IPS-18a (cell line): ENCODE data around the gene SLC35A4.

Experiments
- H3K27ac ChIP-seq: one replicate; pipeline ENCODE4 v1.5.1; 2013; ENCODE audit warnings: low read length
- H3K27me3 ChIP-seq: one replicate; pipeline ENCODE4 v1.6.1; 2013; ENCODE audit warnings: mild to moderate bottlenecking, low read length; ENCODE audit not compliant: control insufficient read depth, insufficient read depth
- H3K36me3 ChIP-seq: one replicate; pipeline ENCODE4 v1.6.1; 2013; ENCODE audit warnings: low read depth, low read length; ENCODE audit not compliant: control insufficient read depth
- H3K4me1 ChIP-seq: one replicate; pipeline ENCODE4 v1.6.1; 2013; ENCODE audit warnings: low read depth, low read length; ENCODE audit not compliant: control insufficient read depth
- H3K4me3 ChIP-seq: one replicate; pipeline ENCODE4 v1.5.1; 2013; ENCODE audit warnings: low read length
- H3K9ac ChIP-seq: one replicate; pipeline ENCODE4 v1.6.1; 2013; ENCODE audit warnings: mild to moderate bottlenecking, low read length, moderate library complexity
- H3K9me3 ChIP-seq: one replicate; pipeline ENCODE4 v1.6.1; 2013; ENCODE audit warnings: low read depth, low read length; ENCODE audit not compliant: control insufficient read depth

SLC35A4 gene

GRCh38 chr5:140561753-140562523, 2.7 kb upstream of the SLC35A4 start:
- Histone ChIP-seq H3K27me3 (no peaks in the 10 kb centered on the region), H3K36me3 (peaks cover 7% of the 10 kb centered on the region), H3K9me3 (no peaks in the 10 kb centered on the region), H3K4me1 (peaks cover 10% of the 10 kb centered on the region), H3K4me3 (no peak overlapping the region), H3K9ac (no peak overlapping the region), H3K27ac (no peak overlapping the region)

GRCh38 chr5:140563596-140563995, 1.0 kb upstream of the SLC35A4 start:
- Histone ChIP-seq H3K36me3 (peaks cover 18% of the 10 kb centered on the region), H3K4me3 (peak overlapping the region; percentile 90), H3K9me3 (no peaks in the 10 kb centered on the region), H3K27ac (no peak overlapping the region), H3K9ac (peak overlapping the region; percentile 83), H3K4me1 (peaks cover 5% of the 10 kb centered on the region), H3K27me3 (no peaks in the 10 kb centered on the region)

GRCh38 chr5:140565024-140565779, 574 bp downstream of the SLC35A4 start:
- H3K27ac ChIP-seq: peak overlapping the region; percentile 55
- H3K4me1 ChIP-seq: peaks cover 5% of the 10 kb centered on the region
- peak overlapping the region; percentile 90 for H3K4me3 ChIP-seq

DNA sequence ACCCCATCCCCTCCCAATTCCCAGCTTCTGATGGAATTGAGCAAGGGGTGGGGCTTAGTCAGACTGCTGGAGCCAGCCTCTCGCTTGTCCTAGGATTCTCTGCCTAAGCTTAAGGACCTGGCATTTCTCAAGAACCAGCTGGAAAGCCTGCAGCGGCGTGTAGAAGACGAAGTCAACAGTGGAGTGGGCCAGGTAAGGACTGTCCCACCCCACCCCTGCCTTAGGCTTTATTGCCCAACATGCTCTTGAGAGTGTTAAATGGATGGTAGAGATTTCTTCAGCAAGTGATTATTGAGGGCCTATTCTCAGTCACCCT, 1.1 kb downstream of the SLC35A4 start:
- no peaks in the 10 kb centered on the region for H3K9me3 ChIP-seq
- peak overlapping the region; percentile 90 for H3K4me3 ChIP-seq
- H3K9ac ChIP-seq: peak overlapping the region; percentile 83
- peaks cover 5% of the 10 kb centered on the region for H3K4me1 ChIP-seq
- H3K27ac ChIP-seq: no peak overlapping the region
- no peaks in the 10 kb centered on the region for H3K27me3 ChIP-seq
- peaks cover 18% of the 10 kb centered on the region for H3K36me3 ChIP-seq

More at GRCh38 chr5:140565024-140565779, 574 bp downstream of the SLC35A4 start:
- H3K36me3 ChIP-seq: peaks cover 18% of the 10 kb centered on the region
- H3K9ac ChIP-seq: peak overlapping the region; percentile 83
- no peaks in the 10 kb centered on the region for H3K9me3 ChIP-seq
- H3K27me3 ChIP-seq: no peaks in the 10 kb centered on the region

- Histone ChIP-seq H3K4me1 (peaks cover 5% of the 10 kb centered on the region), H3K27me3 (no peaks in the 10 kb centered on the region), H3K9ac (no peak overlapping the region), H3K9me3 (no peaks in the 10 kb centered on the region), H3K4me3 (no peak overlapping the region), H3K36me3 (peaks cover 18% of the 10 kb centered on the region), H3K27ac (no peak overlapping the region)
Observed at GRCh38 chr5:140566665-140567064, 2.0 kb downstream of the SLC35A4 start.

DNA sequence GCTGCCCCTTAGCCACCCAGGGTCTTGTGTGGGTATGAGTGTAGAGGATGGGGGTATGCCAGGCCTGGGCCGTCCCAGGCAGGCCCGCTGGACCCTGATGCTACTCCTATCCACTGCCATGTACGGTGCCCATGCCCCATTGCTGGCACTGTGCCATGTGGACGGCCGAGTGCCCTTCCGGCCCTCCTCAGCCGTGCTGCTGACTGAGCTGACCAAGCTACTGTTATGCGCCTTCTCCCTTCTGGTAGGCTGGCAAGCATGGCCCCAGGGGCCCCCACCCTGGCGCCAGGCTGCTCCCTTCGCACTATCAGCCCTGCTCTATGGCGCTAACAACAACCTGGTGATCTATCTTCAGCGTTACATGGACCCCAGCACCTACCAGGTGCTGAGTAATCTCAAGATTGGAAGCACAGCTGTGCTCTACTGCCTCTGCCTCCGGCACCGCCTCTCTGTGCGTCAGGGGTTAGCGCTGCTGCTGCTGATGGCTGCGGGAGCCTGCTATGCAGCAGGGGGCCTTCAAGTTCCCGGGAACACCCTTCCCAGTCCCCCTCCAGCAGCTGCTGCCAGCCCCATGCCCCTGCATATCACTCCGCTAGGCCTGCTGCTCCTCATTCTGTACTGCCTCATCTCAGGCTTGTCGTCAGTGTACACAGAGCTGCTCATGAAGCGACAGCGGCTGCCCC, 2.6 kb downstream of the SLC35A4 start:
- H3K4me1 ChIP-seq: peaks cover 5% of the 10 kb centered on the region
- H3K27me3 ChIP-seq: no peaks in the 10 kb centered on the region
- no peak overlapping the region for H3K27ac ChIP-seq
- peaks cover 18% of the 10 kb centered on the region for H3K36me3 ChIP-seq
- H3K9ac ChIP-seq: no peak overlapping the region
- H3K4me3 ChIP-seq: no peak overlapping the region
- H3K9me3 ChIP-seq: no peaks in the 10 kb centered on the region

DNA sequence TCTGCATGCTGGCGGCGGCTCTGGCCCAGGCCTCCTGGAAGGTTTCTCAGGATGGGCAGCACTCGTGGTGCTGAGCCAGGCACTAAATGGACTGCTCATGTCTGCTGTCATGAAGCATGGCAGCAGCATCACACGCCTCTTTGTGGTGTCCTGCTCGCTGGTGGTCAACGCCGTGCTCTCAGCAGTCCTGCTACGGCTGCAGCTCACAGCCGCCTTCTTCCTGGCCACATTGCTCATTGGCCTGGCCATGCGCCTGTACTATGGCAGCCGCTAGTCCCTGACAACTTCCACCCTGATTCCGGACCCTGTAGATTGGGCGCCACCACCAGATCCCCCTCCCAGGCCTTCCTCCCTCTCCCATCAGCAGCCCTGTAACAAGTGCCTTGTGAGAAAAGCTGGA, 3.2 kb downstream of the SLC35A4 start:
- Histone ChIP-seq H3K9ac (no peak overlapping the region), H3K27ac (no peak overlapping the region), H3K4me1 (peaks cover 5% of the 10 kb centered on the region), H3K9me3 (no peaks in the 10 kb centered on the region), H3K27me3 (no peaks in the 10 kb centered on the region), H3K4me3 (no peak overlapping the region), H3K36me3 (peaks cover 18% of the 10 kb centered on the region)

DNA sequence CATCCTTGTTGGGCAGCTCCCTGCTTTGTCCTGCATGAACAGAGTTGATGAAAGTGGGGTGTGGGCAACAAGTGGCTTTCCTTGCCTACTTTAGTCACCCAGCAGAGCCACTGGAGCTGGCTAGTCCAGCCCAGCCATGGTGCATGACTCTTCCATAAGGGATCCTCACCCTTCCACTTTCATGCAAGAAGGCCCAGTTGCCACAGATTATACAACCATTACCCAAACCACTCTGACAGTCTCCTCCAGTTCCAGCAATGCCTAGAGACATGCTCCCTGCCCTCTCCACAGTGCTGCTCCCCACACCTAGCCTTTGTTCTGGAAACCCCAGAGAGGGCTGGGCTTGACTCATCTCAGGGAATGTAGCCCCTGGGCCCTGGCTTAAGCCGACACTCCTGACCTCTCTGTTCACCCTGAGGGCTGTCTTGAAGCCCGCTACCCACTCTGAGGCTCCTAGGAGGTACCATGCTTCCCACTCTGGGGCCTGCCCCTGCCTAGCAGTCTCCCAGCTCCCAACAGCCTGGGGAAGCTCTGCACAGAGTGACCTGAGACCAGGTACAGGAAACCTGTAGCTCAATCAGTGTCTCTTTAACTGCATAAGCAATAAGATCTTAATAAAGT, 3.9 kb downstream of the SLC35A4 start:
- Histone ChIP-seq H3K4me3 (no peak overlapping the region), H3K9me3 (no peaks in the 10 kb centered on the region), H3K36me3 (peaks cover 18% of the 10 kb centered on the region), H3K9ac (no peak overlapping the region), H3K27me3 (no peaks in the 10 kb centered on the region), H3K27ac (no peak overlapping the region), H3K4me1 (peaks cover 4% of the 10 kb centered on the region)

DNA sequence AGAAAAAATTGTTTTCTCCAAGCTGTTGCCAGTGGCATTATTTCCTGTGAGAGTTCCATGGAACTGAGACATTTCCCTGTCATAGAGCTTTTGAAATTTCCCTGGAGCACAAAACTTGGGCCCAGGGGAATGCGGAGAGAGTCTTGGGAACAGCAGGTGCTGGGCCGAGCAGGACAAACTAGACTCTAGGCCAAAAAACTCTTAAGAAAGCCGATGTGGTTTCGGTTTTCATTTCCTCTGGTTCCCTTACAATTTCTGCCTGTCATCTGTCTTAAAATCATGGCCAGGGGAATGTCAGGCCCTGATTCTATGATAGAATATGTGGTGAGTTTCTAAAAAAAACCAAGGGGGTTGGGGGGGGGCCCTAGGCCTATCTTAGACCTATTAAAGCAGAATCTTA, 4.6 kb downstream of the SLC35A4 start:
- H3K9me3 ChIP-seq: no peaks in the 10 kb centered on the region
- H3K36me3 ChIP-seq: peaks cover 18% of the 10 kb centered on the region
- H3K4me1 ChIP-seq: no peaks in the 10 kb centered on the region
- no peak overlapping the region for H3K27ac ChIP-seq
- H3K4me3 ChIP-seq: no peak overlapping the region
- H3K9ac ChIP-seq: no peak overlapping the region
- no peaks in the 10 kb centered on the region for H3K27me3 ChIP-seq

DNA sequence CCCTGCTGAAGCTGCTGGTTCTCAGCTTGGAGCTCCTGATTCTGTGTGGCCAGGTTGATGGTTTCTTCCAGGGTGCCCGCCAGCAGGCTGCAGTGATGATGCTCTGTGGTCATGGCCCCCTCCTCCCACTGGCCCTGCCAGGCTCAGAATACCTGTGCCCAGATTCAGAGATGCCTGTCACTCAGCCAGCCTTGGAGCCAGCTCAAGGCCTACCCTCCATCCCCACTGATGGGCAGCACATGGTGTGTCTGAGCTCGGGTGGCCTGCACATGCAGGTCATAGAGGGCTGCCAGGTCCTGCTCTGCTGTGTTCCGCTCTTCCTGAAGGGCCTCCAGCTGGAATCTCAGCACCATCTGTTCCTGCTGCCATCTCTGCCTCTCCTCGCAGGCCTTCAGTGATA, 5.4 kb downstream of the SLC35A4 start:
- peaks cover 18% of the 10 kb centered on the region for H3K36me3 ChIP-seq
- no peaks in the 10 kb centered on the region for H3K9me3 ChIP-seq
- no peaks in the 10 kb centered on the region for H3K4me1 ChIP-seq
- H3K27me3 ChIP-seq: no peaks in the 10 kb centered on the region
- no peak overlapping the region for H3K4me3 ChIP-seq
- H3K9ac ChIP-seq: no peak overlapping the region
- H3K27ac ChIP-seq: no peak overlapping the region

DNA sequence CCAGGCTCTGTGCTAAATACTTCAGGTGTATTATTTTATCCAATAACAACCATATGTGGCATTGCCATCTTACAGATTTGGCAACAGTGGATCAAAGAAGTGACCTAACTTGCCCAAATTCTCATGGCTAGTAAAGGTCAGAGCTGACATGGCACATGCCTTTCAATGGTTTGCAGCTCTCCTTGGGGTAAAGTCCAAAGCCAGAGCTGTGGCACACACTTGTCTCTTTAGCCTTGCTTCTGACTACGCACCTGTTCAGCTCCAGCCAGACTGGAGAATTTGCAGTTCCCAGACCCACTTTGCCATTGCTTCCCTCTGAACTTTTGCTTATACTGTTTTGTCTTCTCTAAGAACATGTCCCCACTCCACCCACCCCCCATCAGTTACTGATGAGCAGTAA, 5.9 kb downstream of the SLC35A4 start:
- Histone ChIP-seq H3K9ac (no peak overlapping the region), H3K27ac (no peak overlapping the region), H3K36me3 (peaks cover 18% of the 10 kb centered on the region), H3K9me3 (no peaks in the 10 kb centered on the region), H3K4me3 (no peak overlapping the region), H3K4me1 (no peaks in the 10 kb centered on the region), H3K27me3 (no peaks in the 10 kb centered on the region)
